DOHH2 (cell line): ENCODE data around the gene ZSWIM5.
"Not testable (repeated sequence)": the region's sequence is repeated elsewhere in the genome, so short reads cannot be mapped to it uniquely, and the experiment has no call there.

ENCODE experiments used
- H3F3A ChIP-seq: fragments of 200-600 bp; sonication (generic), shearing (Covaris generic); 2 replicates; pipeline ENCODE4 v1.6.0; 2016; ENCODE audit warnings: antibody characterized with exemption, mild to moderate bottlenecking; ENCODE audit not compliant: control insufficient read depth, insufficient read depth
- H3K27ac ChIP-seq: fragments of 200-600 bp; sonication (generic); 2 replicates; pipeline ENCODE4 v1.5.1; 2014; ENCODE audit warnings: low read depth, mild to moderate bottlenecking, low read length, moderate library complexity
- H3K27me3 ChIP-seq: fragments of 200-600 bp; sonication (generic); 2 replicates; pipeline ENCODE4 v1.6.1; 2014; ENCODE audit warnings: mild to moderate bottlenecking, low read length, mixed read lengths; ENCODE audit not compliant: control insufficient read depth
- H3K36me3 ChIP-seq: fragments of 200-600 bp; sonication (generic); 2 replicates; pipeline ENCODE4 v1.6.1; 2014; ENCODE audit warnings: mild to moderate bottlenecking, low read length, moderate library complexity, mixed read lengths; ENCODE audit not compliant: control insufficient read depth
- H3K4me1 ChIP-seq: fragments of 200-600 bp; sonication (generic); 2 replicates; pipeline ENCODE4 v1.6.1; 2014; ENCODE audit warnings: mild to moderate bottlenecking, low read length, mixed read lengths; ENCODE audit not compliant: control insufficient read depth
- H3K4me2 ChIP-seq: fragments of 200-600 bp; sonication (generic); 2 replicates; pipeline ENCODE4 v1.6.0; 2014; ENCODE audit warnings: mild to moderate bottlenecking, low read length, moderate library complexity
- H3K4me3 ChIP-seq: fragments of 200-600 bp; sonication (generic); 2 replicates; pipeline ENCODE4 v1.5.1; 2014; ENCODE audit warnings: mild to moderate bottlenecking, low read length, mixed read lengths
- H3K79me2 ChIP-seq: fragments of 200-600 bp; sonication (generic); 2 replicates; pipeline ENCODE4 v1.6.1; 2014; ENCODE audit warnings: mild to moderate bottlenecking, low read length, mixed read lengths; ENCODE audit not compliant: control insufficient read depth
- H3K9me2 ChIP-seq: fragments of 200-600 bp; sonication (generic); replicated peaks from 2 replicates; pipeline ENCODE4 v1.6.1; 2014; ENCODE audit warnings: mild to moderate bottlenecking, low read length, mixed read lengths; ENCODE audit not compliant: control insufficient read depth
- H3K9me3 ChIP-seq: fragments of 200-600 bp; sonication (generic); 2 replicates; pipeline ENCODE4 v1.6.1; 2014; ENCODE audit warnings: antibody characterized with exemption, low read length, mixed read lengths; ENCODE audit not compliant: control insufficient read depth, insufficient read depth
- H4K20me1 ChIP-seq: fragments of 200-600 bp; sonication (generic); 2 replicates; pipeline ENCODE4 v1.6.0; 2014; ENCODE audit warnings: low read depth, mild to moderate bottlenecking, antibody characterized with exemption, low read length, moderate library complexity; ENCODE audit not compliant: control insufficient read depth, insufficient read depth
- EZH2phosphoT487 ChIP-seq: fragments of 200-600 bp; sonication (generic); IDR thresholded peaks from 2 replicates; pipeline ENCODE4 v1.6.1; 2017; ENCODE audit warnings: borderline replicate concordance, mild to moderate bottlenecking, antibody characterized with exemption, low read length, moderate library complexity, mixed read lengths
- TF ChIP-seq, protein P1 (sequence below): fragments of 200-600 bp; sonication (generic); IDR thresholded peaks from one replicate; pipeline ENCODE4 v1.5.1; 2014; ENCODE audit warnings: antibody characterized with exemption, mild to moderate bottlenecking, low read depth, low read length; ENCODE audit not compliant: poor library complexity, severe bottlenecking

Gene ZSWIM5

DNA sequence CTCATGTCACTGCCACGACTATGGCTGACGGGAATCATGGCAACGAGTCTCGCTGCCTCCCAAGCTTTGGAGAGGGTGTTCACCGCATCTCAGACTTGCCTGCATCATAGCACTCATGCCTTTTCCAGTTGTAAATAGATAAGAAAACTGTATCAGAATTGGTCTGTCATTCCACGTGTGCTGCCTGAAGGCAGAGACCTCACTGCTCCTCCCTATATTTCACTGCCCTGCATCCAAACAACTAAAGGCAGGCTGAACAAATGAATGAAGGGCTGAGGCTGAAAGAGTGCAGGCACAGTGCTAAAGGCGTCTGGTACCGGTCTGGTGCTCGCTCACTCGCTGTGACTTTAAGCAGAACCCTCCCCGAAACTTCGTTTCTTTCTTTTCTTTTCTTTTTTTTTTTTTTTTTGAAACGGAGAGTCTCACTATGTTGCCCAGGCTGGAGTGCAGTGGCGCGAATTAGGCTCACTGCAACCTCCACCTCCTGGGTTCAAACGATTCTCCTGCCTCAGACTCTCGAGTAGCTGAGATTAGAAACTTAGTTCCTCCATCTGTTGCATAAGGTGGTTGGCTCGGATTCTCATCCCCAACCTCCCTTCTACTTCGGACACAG, 220.6 kb downstream of the ZSWIM5 start:
- H3K27ac ChIP-seq, result peak overlapping the region; percentile 20; the same call in 1 of the 2 replicates
- no peaks in the 10 kb centered on the region for H4K20me1 ChIP-seq
- peak overlapping the region; percentile 89 for H3K4me3 ChIP-seq
- H3K4me2 ChIP-seq, result peak overlapping the region; percentile 85
- H3K36me3 ChIP-seq, result peaks cover 11% of the 10 kb centered on the region
- TF ChIP-seq EZH2phosphoT487, result no peak
- TF ChIP-seq, protein P1, sequence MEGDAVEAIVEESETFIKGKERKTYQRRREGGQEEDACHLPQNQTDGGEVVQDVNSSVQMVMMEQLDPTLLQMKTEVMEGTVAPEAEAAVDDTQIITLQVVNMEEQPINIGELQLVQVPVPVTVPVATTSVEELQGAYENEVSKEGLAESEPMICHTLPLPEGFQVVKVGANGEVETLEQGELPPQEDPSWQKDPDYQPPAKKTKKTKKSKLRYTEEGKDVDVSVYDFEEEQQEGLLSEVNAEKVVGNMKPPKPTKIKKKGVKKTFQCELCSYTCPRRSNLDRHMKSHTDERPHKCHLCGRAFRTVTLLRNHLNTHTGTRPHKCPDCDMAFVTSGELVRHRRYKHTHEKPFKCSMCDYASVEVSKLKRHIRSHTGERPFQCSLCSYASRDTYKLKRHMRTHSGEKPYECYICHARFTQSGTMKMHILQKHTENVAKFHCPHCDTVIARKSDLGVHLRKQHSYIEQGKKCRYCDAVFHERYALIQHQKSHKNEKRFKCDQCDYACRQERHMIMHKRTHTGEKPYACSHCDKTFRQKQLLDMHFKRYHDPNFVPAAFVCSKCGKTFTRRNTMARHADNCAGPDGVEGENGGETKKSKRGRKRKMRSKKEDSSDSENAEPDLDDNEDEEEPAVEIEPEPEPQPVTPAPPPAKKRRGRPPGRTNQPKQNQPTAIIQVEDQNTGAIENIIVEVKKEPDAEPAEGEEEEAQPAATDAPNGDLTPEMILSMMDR, result no peak
- H3K4me1 ChIP-seq, result peaks cover 13% of the 10 kb centered on the region
- no peaks in the 10 kb centered on the region for H3F3A ChIP-seq
- peaks cover 51% of the 10 kb centered on the region for H3K79me2 ChIP-seq
- no peaks in the 10 kb centered on the region for H3K9me2 ChIP-seq
- H3K9me3 ChIP-seq, result no peaks in the 10 kb centered on the region
- H3K27me3 ChIP-seq, result no peaks in the 10 kb centered on the region

DNA sequence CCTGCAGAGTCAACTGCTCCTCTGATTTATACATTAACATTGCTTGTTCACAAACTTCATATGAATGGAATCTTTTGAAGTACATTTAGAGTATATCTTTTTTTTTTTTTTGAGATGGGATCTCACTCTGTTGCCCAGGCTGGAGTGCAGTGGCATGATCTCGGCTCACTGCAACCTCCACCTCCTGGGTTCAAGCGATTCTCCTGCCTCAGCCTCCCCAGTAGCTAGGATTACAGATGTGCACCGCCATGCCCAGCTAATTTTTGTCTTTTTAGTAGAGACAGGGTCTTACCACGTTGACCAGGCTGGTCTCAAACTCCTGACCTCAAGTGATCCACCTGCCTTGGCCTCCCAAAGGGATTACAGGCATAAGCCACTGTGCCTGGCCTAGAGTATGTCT, 229.0 kb downstream of the ZSWIM5 start:
- H4K20me1 ChIP-seq, H3K27ac ChIP-seq, H3K4me2 ChIP-seq, H3K4me1 ChIP-seq, H3K9me3 ChIP-seq, H3K9me2 ChIP-seq, H3K27me3 ChIP-seq, H3K4me3 ChIP-seq, H3F3A ChIP-seq: not testable (repeated sequence)
- peaks cover 33% of the 10 kb centered on the region for H3K79me2 ChIP-seq
- peaks cover 80% of the 10 kb centered on the region for H3K36me3 ChIP-seq

DNA sequence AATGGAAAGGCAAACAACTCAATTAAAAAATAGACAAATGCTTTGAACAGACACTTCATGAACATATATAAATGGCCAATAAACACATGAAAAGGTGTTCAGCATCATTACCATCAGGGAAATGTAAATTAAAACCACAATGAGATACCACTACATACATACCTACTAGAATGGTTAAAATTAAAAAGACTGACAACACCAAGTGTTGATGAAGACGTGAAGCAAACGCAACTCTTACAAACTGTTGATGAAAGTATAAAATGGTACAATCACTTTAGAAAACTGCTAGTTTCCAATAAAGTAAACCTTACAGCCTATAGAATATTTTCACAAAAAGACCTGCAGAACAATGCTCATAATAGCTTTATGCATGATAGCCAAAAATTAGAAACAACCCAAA, 230.2 kb downstream of the ZSWIM5 start:
- TF ChIP-seq, protein P1, result no peak
- TF ChIP-seq EZH2phosphoT487, result no peak
- no peaks in the 10 kb centered on the region for H3K9me2 ChIP-seq
- H3K9me3 ChIP-seq, result no peaks in the 10 kb centered on the region
- no peaks in the 10 kb centered on the region for H3F3A ChIP-seq
- H3K27ac ChIP-seq, result no peak overlapping the region
- H3K4me1 ChIP-seq, result no peaks in the 10 kb centered on the region
- H3K4me3 ChIP-seq, result no peak overlapping the region
- H3K4me2 ChIP-seq, result no peak overlapping the region
- no peaks in the 10 kb centered on the region for H3K27me3 ChIP-seq
- H4K20me1 ChIP-seq, result no peaks in the 10 kb centered on the region
- H3K79me2 ChIP-seq, result peaks cover 23% of the 10 kb centered on the region
- H3K36me3 ChIP-seq, result peaks cover 80% of the 10 kb centered on the region

DNA sequence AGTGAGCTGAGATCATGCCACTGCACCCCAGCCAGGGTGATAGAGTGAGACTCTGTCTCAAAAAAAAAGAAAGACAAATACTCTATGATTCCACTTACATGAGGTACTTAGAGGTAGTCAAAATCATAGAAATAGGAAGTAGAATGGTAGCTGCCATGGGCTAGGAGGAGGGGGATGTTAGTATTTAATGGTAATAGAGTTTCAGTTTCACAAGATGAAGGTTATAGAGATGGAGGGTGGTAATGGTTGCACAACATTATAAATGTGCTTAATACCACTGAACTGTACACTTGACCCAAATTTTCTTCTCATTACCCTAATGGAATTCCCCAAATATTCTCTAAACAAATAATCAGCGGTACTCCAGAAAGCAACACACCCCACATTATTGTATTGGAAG, 232.8 kb downstream of the ZSWIM5 start:
- Histone ChIP-seq H3K36me3 (peaks cover 74% of the 10 kb centered on the region), H3K4me3 (no peak overlapping the region), H3K27me3 (no peaks in the 10 kb centered on the region), H3K79me2 (peaks cover 17% of the 10 kb centered on the region), H3K9me3 (no peaks in the 10 kb centered on the region), H3K9me2 (no peaks in the 10 kb centered on the region), H4K20me1 (no peaks in the 10 kb centered on the region), H3K4me1 (no peaks in the 10 kb centered on the region), H3F3A (no peaks in the 10 kb centered on the region), H3K27ac (no peak overlapping the region), H3K4me2 (no peak overlapping the region)
- TF ChIP-seq, protein P1, result no peak
